Measurements from ENCODE around the gene ARMS2.

Gene ARMS2

DNA sequence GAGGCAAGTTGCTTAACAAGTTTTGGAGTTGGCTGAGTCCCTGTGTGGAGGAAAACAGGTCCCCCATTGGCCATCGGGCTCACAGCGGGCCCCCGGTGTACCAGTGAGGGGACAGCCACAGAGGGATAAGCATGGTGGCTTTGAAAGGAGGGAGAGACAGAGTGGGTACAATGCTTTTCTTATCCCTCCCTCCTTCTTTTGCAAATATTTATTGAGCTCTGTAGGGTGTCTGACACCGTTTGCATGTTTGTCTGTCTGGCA is 9.7 kb downstream of the ARMS2 start:
- Histone ChIP-seq H3K9ac (ENCODE audit: low read depth, low read length) (no peak overlapping the region), H3K4me1 (ENCODE audit: control insufficient read depth, insufficient read depth, low read length) (peaks cover 10% of the 10 kb centered on the region), H3K27me3 (ENCODE audit: control insufficient read depth, insufficient read depth, low read length) (peaks cover 64% of the 10 kb centered on the region), H3K27ac (ENCODE audit: low read depth, low read length) (no peak overlapping the region), H3K36me3 (ENCODE audit: control insufficient read depth, insufficient read depth, low read length) (no peaks in the 10 kb centered on the region), H3K4me3 (ENCODE audit: low read depth, low read length) (no peak overlapping the region), H3K9me3 (ENCODE audit: control insufficient read depth, insufficient read depth, low read length) (no peaks in the 10 kb centered on the region)

DNA sequence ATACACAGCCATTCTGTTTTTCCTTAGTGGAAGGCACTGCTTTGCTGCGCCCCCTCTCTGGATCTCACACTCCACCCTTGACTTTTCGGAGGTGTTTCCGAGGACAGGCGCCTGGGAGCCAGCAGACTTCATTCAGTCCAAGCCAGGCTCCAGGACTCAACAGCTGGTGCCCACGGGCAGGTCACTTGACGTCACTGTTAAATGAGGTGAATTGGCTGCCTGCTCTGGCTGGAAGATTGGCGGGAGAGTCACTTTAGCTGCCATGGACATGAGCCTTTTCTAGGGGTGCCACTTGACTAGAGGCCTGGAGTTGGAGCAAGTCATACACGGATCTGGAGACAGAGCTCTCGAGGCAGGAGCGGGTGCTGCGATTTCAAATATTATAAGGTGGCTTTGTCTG is 10.1 kb downstream of the ARMS2 start:
- Histone ChIP-seq H3K27ac (ENCODE audit: low read depth, low read length) (no peak overlapping the region), H3K9me3 (ENCODE audit: control insufficient read depth, insufficient read depth, low read length) (no peaks in the 10 kb centered on the region), H3K9ac (ENCODE audit: low read depth, low read length) (no peak overlapping the region), H3K4me3 (ENCODE audit: low read depth, low read length) (no peak overlapping the region), H3K36me3 (ENCODE audit: control insufficient read depth, insufficient read depth, low read length) (no peaks in the 10 kb centered on the region), H3K27me3 (ENCODE audit: control insufficient read depth, insufficient read depth, low read length) (peaks cover 60% of the 10 kb centered on the region), H3K4me1 (ENCODE audit: control insufficient read depth, insufficient read depth, low read length) (peaks cover 6% of the 10 kb centered on the region; the same call in 1 of the 2 replicates)

DNA sequence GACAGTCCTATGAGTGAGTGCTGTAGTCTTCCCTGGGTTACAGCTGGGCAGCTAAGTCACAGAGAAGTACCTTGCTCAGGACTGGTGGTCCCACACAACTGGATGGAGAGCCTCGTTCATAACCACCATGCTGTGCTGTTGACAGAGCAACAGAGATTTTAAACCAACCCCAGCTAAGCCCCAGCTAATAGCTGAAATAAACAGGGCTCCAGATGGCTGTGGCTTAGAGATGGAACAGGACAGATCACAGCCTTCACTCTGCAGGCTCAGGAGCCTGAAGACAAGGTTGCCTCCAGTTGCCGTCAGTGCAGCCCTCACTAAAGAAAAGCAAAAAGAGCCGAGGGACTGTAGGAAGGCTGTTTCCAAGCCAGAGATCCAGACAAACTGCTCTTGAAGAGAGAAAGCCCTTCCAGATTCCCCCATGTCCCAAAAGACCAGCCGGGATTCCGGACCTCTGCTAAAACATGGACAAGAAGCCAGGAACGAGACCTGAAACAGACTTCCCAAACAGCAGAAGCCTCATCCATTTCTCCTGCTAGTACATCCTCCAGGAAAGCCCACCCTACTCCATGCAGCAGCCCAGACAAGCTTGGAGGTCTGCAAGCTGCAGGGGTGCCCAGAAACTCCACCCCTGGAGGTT is 11.1 kb downstream of the ARMS2 start:
- no peak overlapping the region for H3K27ac ChIP-seq (ENCODE audit: low read depth, low read length)
- H3K4me1 ChIP-seq (ENCODE audit: control insufficient read depth, insufficient read depth, low read length) = peaks cover 6% of the 10 kb centered on the region; the same call in 1 of the 2 replicates
- H3K36me3 ChIP-seq (ENCODE audit: control insufficient read depth, insufficient read depth, low read length) = no peaks in the 10 kb centered on the region
- no peak overlapping the region for H3K4me3 ChIP-seq (ENCODE audit: low read depth, low read length)
- no peaks in the 10 kb centered on the region for H3K9me3 ChIP-seq (ENCODE audit: control insufficient read depth, insufficient read depth, low read length)
- peaks cover 51% of the 10 kb centered on the region for H3K27me3 ChIP-seq (ENCODE audit: control insufficient read depth, insufficient read depth, low read length)
- no peak overlapping the region for H3K9ac ChIP-seq (ENCODE audit: low read depth, low read length)

DNA sequence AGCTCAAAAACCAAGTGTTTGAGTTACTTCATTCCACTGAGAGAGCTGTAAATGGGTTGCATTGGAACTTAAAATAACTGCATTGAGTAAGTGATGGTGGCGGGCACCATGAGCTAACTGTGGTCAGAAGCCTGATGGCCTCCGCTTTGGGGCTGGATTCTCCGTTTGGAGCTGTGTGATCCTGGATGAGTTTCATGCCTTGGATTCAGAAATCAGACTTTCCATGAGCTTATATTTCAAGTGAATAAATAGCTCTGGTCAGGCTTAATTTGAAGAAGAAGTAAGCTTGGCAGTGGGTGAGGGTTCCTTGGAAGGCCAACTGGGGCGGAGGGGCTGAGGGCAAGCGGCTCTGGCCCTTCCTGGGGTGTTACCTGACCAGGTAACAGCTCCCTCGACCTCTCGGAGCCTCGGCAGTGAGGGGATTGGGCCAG is 12.5 kb downstream of the ARMS2 start:
- Histone ChIP-seq H3K4me3 (ENCODE audit: low read depth, low read length) (no peak overlapping the region), H3K27me3 (ENCODE audit: control insufficient read depth, insufficient read depth, low read length) (peaks cover 39% of the 10 kb centered on the region), H3K9ac (ENCODE audit: low read depth, low read length) (no peak overlapping the region), H3K4me1 (ENCODE audit: control insufficient read depth, insufficient read depth, low read length) (peaks cover 6% of the 10 kb centered on the region; the same call in 1 of the 2 replicates), H3K27ac (ENCODE audit: low read depth, low read length) (no peak overlapping the region), H3K9me3 (ENCODE audit: control insufficient read depth, insufficient read depth, low read length) (no peaks in the 10 kb centered on the region), H3K36me3 (ENCODE audit: control insufficient read depth, insufficient read depth, low read length) (no peaks in the 10 kb centered on the region)

DNA sequence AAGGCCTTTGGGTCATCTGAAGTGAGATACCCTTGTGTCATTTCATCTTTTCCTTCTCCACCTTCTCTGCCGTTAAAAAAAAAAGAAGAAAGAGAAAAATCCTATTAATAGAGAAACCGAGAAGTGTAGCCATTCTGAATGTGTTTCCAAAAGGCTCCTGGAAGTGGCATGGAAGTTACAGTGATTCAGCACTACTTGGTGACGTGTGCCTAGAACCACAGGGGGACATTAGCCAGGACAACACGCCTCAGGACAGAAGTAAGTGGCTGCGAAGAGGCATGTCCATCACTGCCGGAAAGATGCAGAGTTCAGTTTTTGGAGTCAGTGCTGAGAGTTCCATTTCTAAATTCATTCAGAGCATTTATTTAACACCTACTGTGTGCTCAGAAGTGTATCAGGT is 13.2 kb downstream of the ARMS2 start:
- Histone ChIP-seq H3K4me3 (ENCODE audit: low read depth, low read length) (no peak overlapping the region), H3K9me3 (ENCODE audit: control insufficient read depth, insufficient read depth, low read length) (no peaks in the 10 kb centered on the region), H3K27ac (ENCODE audit: low read depth, low read length) (no peak overlapping the region), H3K9ac (ENCODE audit: low read depth, low read length) (no peak overlapping the region), H3K4me1 (ENCODE audit: control insufficient read depth, insufficient read depth, low read length) (peaks cover 6% of the 10 kb centered on the region; the same call in 1 of the 2 replicates), H3K27me3 (ENCODE audit: control insufficient read depth, insufficient read depth, low read length) (peaks cover 31% of the 10 kb centered on the region), H3K36me3 (ENCODE audit: control insufficient read depth, insufficient read depth, low read length) (no peaks in the 10 kb centered on the region)

DNA sequence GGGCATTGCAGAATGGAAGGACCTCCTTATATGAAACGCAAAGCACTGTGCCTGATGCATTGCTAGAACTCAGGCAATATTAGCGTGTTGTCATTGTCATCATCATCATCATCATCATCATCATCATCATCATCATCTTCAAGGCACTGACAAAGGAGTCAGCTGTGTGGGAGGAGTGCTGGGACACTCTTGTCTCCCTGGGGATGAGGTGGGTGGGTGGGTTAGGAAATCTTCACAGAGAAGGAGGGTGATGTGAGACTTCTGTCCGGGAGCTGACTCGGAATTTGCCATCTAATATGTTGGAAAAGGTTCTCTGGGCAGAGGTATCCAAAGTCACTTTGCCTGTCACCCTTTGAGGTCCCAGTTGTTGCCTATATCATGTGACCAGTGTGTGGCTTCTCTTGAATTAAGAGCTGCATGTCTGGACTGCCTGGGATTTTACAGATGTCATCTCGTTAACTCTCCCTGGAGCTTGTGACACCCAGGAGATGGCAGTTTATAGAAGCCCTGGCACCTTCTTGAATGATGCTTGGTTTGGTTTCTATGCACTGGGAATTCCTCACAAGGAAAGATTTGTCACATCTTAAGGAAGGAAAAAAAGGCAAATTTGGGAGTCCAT is 14.0 kb downstream of the ARMS2 start:
- Histone ChIP-seq H3K9me3 (ENCODE audit: control insufficient read depth, insufficient read depth, low read length) (no peaks in the 10 kb centered on the region), H3K27ac (ENCODE audit: low read depth, low read length) (no peak overlapping the region), H3K27me3 (ENCODE audit: control insufficient read depth, insufficient read depth, low read length) (peaks cover 24% of the 10 kb centered on the region), H3K4me1 (ENCODE audit: control insufficient read depth, insufficient read depth, low read length) (no peaks in the 10 kb centered on the region), H3K9ac (ENCODE audit: low read depth, low read length) (no peak overlapping the region), H3K36me3 (ENCODE audit: control insufficient read depth, insufficient read depth, low read length) (no peaks in the 10 kb centered on the region), H3K4me3 (ENCODE audit: low read depth, low read length) (no peak overlapping the region)

DNA sequence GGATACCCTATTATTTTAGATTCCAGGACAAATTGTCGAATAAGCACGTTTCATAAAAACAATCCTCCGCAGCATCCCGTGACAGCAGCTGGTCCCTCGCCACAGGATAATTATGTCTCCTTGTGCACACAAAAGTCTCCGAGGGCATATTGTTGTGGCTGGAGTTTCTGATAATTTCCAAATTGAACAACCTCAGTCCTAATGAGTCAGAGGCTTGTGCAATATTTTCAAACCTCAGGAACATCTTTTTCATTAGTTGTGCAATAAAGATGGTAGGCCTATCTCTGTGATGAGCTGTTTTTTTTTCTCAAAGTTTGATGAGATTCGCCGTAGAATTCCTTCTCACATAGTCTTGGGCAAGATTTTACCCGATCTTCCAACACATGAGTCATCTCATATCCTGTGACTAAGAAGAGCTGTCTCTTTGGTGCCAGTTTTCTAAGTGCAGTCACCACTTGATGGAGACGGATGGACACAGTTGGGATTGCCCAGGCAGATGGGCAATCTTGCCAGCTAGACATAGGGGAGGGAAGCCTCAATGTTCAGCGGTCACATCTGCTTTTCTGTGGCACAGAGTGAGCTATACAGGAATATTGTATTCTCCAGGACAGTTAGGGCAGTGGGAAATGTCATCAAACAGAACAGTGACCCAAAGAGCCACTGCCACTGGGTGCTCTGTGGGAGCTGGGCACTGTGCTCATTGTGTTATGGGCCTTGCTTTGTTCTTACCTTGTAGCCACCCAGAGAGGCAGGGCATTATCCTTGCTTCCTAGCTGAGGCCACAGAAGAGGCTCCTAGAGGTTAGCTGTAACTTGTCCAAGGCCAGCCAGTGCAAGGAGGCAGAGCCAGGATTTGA is 14.7 kb downstream of the ARMS2 start:
- Histone ChIP-seq H3K4me1 (ENCODE audit: control insufficient read depth, insufficient read depth, low read length) (peaks cover 4% of the 10 kb centered on the region), H3K4me3 (ENCODE audit: low read depth, low read length) (no peak overlapping the region), H3K27ac (ENCODE audit: low read depth, low read length) (no peak overlapping the region), H3K36me3 (ENCODE audit: control insufficient read depth, insufficient read depth, low read length) (no peaks in the 10 kb centered on the region), H3K9ac (ENCODE audit: low read depth, low read length) (no peak overlapping the region), H3K9me3 (ENCODE audit: control insufficient read depth, insufficient read depth, low read length) (no peaks in the 10 kb centered on the region), H3K27me3 (ENCODE audit: control insufficient read depth, insufficient read depth, low read length) (peaks cover 17% of the 10 kb centered on the region)

DNA sequence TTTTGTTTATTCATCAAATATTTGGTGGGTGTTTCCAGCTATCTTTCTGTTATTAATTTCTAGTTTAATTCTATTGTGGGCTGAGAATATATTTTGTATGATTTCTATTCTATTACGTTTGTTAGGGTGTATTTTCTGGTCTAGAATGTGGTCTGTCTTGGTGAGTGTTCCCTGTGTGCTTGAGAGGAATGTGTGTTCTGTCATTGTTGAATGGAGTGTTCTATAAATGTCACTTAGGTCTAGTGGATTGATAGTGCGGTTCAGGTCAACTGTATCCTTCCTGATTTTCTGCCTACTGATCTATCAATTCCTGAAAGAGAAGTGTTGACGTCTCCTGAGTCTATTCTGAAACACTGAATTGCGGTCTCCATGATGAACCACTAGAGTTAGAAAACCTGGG is 15.4 kb downstream of the ARMS2 start:
- no peaks in the 10 kb centered on the region for H3K36me3 ChIP-seq (ENCODE audit: control insufficient read depth, insufficient read depth, low read length)
- H3K27ac ChIP-seq (ENCODE audit: low read depth, low read length) = no peak overlapping the region
- H3K9me3 ChIP-seq (ENCODE audit: control insufficient read depth, insufficient read depth, low read length) = no peaks in the 10 kb centered on the region
- H3K4me3 ChIP-seq (ENCODE audit: low read depth, low read length) = no peak overlapping the region
- peaks cover 10% of the 10 kb centered on the region for H3K4me1 ChIP-seq (ENCODE audit: control insufficient read depth, insufficient read depth, low read length)
- peaks cover 10% of the 10 kb centered on the region for H3K27me3 ChIP-seq (ENCODE audit: control insufficient read depth, insufficient read depth, low read length)
- no peak overlapping the region for H3K9ac ChIP-seq (ENCODE audit: low read depth, low read length)

DNA sequence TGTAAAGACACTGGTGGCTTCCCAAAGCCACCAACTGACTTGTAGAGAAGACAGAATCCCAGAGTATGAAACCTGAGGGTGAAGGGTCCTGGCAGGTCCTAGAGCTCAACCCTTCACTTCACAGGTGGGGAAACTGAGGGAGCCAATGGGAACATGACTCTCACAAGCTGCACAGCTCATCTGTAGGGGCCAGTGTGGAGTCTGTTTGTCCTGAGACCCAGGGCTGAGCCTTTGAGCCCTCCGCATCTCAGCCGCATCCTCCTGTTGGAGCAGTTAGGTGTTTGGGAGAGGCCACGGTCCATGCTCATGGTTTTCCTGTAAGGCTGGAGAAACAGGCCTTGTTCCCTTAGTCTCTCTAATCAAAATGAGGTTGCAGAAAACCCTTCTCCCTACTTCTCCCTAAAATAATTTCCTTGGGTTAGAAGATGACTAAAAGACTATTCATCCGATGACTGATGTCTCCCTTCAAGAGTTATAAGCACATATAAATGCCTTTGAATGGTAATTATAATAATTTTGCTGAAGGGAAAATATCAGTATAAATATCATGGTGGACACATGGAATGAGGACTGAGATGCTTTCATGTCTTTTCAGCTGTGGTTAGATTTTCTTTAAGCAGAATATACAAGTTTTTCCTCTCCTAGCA is 17.2 kb downstream of the ARMS2 start:
- Histone ChIP-seq H3K4me3 (ENCODE audit: low read depth, low read length) (no peak overlapping the region), H3K27me3 (ENCODE audit: control insufficient read depth, insufficient read depth, low read length) (no peaks in the 10 kb centered on the region), H3K36me3 (ENCODE audit: control insufficient read depth, insufficient read depth, low read length) (no peaks in the 10 kb centered on the region), H3K9ac (ENCODE audit: low read depth, low read length) (no peak overlapping the region), H3K4me1 (ENCODE audit: control insufficient read depth, insufficient read depth, low read length) (peaks cover 29% of the 10 kb centered on the region), H3K27ac (ENCODE audit: low read depth, low read length) (no peak overlapping the region), H3K9me3 (ENCODE audit: control insufficient read depth, insufficient read depth, low read length) (no peaks in the 10 kb centered on the region)

DNA sequence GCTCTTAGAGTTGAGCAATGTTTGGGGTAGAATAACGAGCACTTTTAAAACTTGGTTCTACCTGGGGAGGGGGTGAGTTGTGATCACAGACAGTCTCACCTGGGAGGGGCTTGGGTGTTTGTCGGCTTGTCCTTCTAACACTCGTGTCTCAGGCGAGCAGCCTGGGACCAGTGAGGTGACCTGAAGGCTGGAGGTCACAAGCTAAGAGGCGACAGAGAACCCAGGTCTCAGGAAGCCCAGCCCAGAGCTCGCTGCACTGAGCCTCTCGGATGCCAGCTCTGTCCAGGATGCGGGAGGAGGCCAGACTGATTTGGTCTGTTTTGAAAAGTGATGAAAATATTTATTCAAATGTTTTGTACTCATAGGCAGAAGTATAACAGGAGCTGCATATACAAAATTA is 18.7 kb downstream of the ARMS2 start:
- no peaks in the 10 kb centered on the region for H3K9me3 ChIP-seq (ENCODE audit: control insufficient read depth, insufficient read depth, low read length)
- H3K9ac ChIP-seq (ENCODE audit: low read depth, low read length) = no peak overlapping the region
- H3K36me3 ChIP-seq (ENCODE audit: control insufficient read depth, insufficient read depth, low read length) = no peaks in the 10 kb centered on the region
- no peak overlapping the region for H3K4me3 ChIP-seq (ENCODE audit: low read depth, low read length)
- H3K27me3 ChIP-seq (ENCODE audit: control insufficient read depth, insufficient read depth, low read length) = no peaks in the 10 kb centered on the region
- peaks cover 37% of the 10 kb centered on the region for H3K4me1 ChIP-seq (ENCODE audit: control insufficient read depth, insufficient read depth, low read length)
- H3K27ac ChIP-seq (ENCODE audit: low read depth, low read length) = no peak overlapping the region

All from HUES48 (cell line).